Measurements from ENCODE around the gene ITGAV.
A peak's percentile ranks its signal among the peaks of the same experiment; 100 is the strongest.

DNA sequence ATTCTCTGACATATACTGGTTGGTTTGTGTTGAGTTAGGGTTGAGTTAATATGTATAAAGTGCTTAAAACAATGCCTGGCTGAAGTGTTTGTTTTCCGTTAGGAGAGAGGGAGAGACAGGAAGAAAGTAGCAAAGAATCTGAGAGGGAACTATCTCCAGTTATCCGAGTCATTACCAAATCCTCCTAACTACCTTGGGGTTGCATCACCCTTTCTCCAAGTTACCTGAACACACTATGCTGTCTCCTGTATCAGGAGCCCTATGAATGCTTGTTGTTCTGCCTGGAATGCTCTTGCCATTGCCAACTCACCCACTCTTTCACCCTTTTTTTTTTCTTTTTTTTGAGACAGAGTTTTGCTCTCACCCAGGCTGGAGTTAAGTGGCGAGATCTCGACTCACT, 47.9 kb upstream of the ITGAV start:
- TF ChIP-seq TAF1 (IDR thresholded peaks at IDR 0.05; ENCODE audit: low read depth) = no peak
- no peak for TF ChIP-seq ZBTB7A (IDR thresholded peaks at IDR 0.05; ENCODE audit: low read depth)
- TF ChIP-seq EGR1 (IDR thresholded peaks at IDR 0.05) = no peak
- TF ChIP-seq, protein P1, sequence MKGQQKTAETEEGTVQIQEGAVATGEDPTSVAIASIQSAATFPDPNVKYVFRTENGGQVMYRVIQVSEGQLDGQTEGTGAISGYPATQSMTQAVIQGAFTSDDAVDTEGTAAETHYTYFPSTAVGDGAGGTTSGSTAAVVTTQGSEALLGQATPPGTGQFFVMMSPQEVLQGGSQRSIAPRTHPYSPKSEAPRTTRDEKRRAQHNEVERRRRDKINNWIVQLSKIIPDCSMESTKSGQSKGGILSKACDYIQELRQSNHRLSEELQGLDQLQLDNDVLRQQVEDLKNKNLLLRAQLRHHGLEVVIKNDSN (IDR thresholded peaks at IDR 0.05) = no peak
- TF ChIP-seq, protein P2, sequence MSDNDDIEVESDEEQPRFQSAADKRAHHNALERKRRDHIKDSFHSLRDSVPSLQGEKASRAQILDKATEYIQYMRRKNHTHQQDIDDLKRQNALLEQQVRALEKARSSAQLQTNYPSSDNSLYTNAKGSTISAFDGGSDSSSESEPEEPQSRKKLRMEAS (IDR thresholded peaks at IDR 0.05) = no peak
- TF ChIP-seq, protein P3, sequence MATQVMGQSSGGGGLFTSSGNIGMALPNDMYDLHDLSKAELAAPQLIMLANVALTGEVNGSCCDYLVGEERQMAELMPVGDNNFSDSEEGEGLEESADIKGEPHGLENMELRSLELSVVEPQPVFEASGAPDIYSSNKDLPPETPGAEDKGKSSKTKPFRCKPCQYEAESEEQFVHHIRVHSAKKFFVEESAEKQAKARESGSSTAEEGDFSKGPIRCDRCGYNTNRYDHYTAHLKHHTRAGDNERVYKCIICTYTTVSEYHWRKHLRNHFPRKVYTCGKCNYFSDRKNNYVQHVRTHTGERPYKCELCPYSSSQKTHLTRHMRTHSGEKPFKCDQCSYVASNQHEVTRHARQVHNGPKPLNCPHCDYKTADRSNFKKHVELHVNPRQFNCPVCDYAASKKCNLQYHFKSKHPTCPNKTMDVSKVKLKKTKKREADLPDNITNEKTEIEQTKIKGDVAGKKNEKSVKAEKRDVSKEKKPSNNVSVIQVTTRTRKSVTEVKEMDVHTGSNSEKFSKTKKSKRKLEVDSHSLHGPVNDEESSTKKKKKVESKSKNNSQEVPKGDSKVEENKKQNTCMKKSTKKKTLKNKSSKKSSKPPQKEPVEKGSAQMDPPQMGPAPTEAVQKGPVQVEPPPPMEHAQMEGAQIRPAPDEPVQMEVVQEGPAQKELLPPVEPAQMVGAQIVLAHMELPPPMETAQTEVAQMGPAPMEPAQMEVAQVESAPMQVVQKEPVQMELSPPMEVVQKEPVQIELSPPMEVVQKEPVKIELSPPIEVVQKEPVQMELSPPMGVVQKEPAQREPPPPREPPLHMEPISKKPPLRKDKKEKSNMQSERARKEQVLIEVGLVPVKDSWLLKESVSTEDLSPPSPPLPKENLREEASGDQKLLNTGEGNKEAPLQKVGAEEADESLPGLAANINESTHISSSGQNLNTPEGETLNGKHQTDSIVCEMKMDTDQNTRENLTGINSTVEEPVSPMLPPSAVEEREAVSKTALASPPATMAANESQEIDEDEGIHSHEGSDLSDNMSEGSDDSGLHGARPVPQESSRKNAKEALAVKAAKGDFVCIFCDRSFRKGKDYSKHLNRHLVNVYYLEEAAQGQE (IDR thresholded peaks at IDR 0.05; ENCODE audit: low read depth) = no peak
- TF ChIP-seq RAD21 (IDR thresholded peaks at IDR 0.05; ENCODE audit: low read depth) = no peak
- no peak for TF ChIP-seq NFIC (IDR thresholded peaks at IDR 0.05)
- TF ChIP-seq CREB1 (IDR thresholded peaks at IDR 0.05; ENCODE audit: low read depth) = no peak
- TF ChIP-seq YY1 (IDR thresholded peaks at IDR 0.05; ENCODE audit: low read depth) = no peak
- TF ChIP-seq EP300 (IDR thresholded peaks at IDR 0.05; ENCODE audit: borderline replicate concordance) = no peak
- 0 out of 2 replicates have a peak, but pooled peaks have one; percentile 16 for TF ChIP-seq CEBPB (IDR thresholded peaks at IDR 0.05)

Measured in Ishikawa (cell line).